ES-I3 (cell line): ENCODE results near the gene MRPL10.

Source experiments
- H3K36me3 ChIP-seq: 2 replicates; pipeline ENCODE4 v1.6.1; 2013; ENCODE audit warnings: mild to moderate bottlenecking, low read length, control low read depth, moderate library complexity; ENCODE audit not compliant: insufficient read depth
- H3K4me1 ChIP-seq: 2 replicates; pipeline ENCODE4 v1.6.1; 2013; ENCODE audit warnings: mild to moderate bottlenecking, control low read depth, low read length; ENCODE audit not compliant: insufficient read depth
- H3K9ac ChIP-seq: 2 replicates; pipeline ENCODE4 v1.6.1; 2013; ENCODE audit warnings: low read depth, mild to moderate bottlenecking, low read length, moderate library complexity
- H3K9me3 ChIP-seq: 2 replicates; pipeline ENCODE4 v1.6.1; 2013; ENCODE audit warnings: mild to moderate bottlenecking, low read length, moderate library complexity; ENCODE audit not compliant: control insufficient read depth, insufficient read depth

Gene MRPL10

GRCh38 chr17:47816947-47817346 is 14.4 kb downstream of the MRPL10 start:
- no peaks in the 10 kb centered on the region for H3K9me3 ChIP-seq
- no peak overlapping the region for H3K9ac ChIP-seq
- H3K36me3 ChIP-seq, result 0 out of 2 replicates have a peak, but pooled peaks cover 5% of the 10 kb centered on the region
- H3K4me1 ChIP-seq, result peaks cover 6% of the 10 kb centered on the region; the same call in 1 of the 2 replicates

GRCh38 chr17:47816111-47816735 is 15.1 kb downstream of the MRPL10 start:
- no peaks in the 10 kb centered on the region for H3K9me3 ChIP-seq
- no peak overlapping the region for H3K9ac ChIP-seq
- 0 out of 2 replicates have a peak, but pooled peaks cover 5% of the 10 kb centered on the region for H3K4me1 ChIP-seq
- 0 out of 2 replicates have a peak, but pooled peaks cover 5% of the 10 kb centered on the region for H3K36me3 ChIP-seq

- H3K36me3 ChIP-seq, result 0 out of 2 replicates have a peak, but pooled peaks cover 5% of the 10 kb centered on the region
- H3K4me1 ChIP-seq, result peaks cover 4% of the 10 kb centered on the region; the same call in 1 of the 2 replicates
- no peaks in the 10 kb centered on the region for H3K9me3 ChIP-seq
- H3K9ac ChIP-seq, result no peak overlapping the region
Measured at GRCh38 chr17:47815106-47815918, 16.0 kb downstream of the MRPL10 start.

- H3K9me3 ChIP-seq, result no peaks in the 10 kb centered on the region
- 0 out of 2 replicates have a peak, but pooled peaks cover 5% of the 10 kb centered on the region for H3K36me3 ChIP-seq
- no peak overlapping the region for H3K9ac ChIP-seq
- H3K4me1 ChIP-seq, result peaks cover 8% of the 10 kb centered on the region; the same call in 1 of the 2 replicates
Measured at GRCh38 chr17:47813512-47814031, 17.8 kb downstream of the MRPL10 start.

- H3K9me3 ChIP-seq, result no peaks in the 10 kb centered on the region
- H3K9ac ChIP-seq, result no peak overlapping the region
- H3K36me3 ChIP-seq, result 0 out of 2 replicates have a peak, but pooled peaks cover 5% of the 10 kb centered on the region
Measured at GRCh38 chr17:47813077-47813476, 18.3 kb downstream of the MRPL10 start.

GRCh38 chr17:47812146-47812920 is 19.0 kb downstream of the MRPL10 start:
- 0 out of 2 replicates have a peak, but pooled peaks cover 5% of the 10 kb centered on the region for H3K36me3 ChIP-seq
- H3K9ac ChIP-seq, result no peak overlapping the region
- H3K9me3 ChIP-seq, result no peaks in the 10 kb centered on the region
- H3K4me1 ChIP-seq, result peaks cover 8% of the 10 kb centered on the region; the same call in 1 of the 2 replicates

More at GRCh38 chr17:47813077-47813476, 18.3 kb downstream of the MRPL10 start:
- H3K4me1 ChIP-seq, result peaks cover 8% of the 10 kb centered on the region; the same call in 1 of the 2 replicates

GRCh38 chr17:47811709-47812108 is 19.6 kb downstream of the MRPL10 start:
- peaks cover 8% of the 10 kb centered on the region; the same call in 1 of the 2 replicates for H3K4me1 ChIP-seq
- H3K36me3 ChIP-seq, result 0 out of 2 replicates have a peak, but pooled peaks cover 5% of the 10 kb centered on the region
- no peak overlapping the region for H3K9ac ChIP-seq
- no peaks in the 10 kb centered on the region for H3K9me3 ChIP-seq

- Histone ChIP-seq H3K36me3 (0 out of 2 replicates have a peak, but pooled peaks cover 5% of the 10 kb centered on the region), H3K9me3 (no peaks in the 10 kb centered on the region), H3K4me1 (peaks cover 8% of the 10 kb centered on the region; the same call in 1 of the 2 replicates), H3K9ac (no peak overlapping the region)
Measured at GRCh38 chr17:47810901-47811635, 20.3 kb downstream of the MRPL10 start.

- Histone ChIP-seq H3K36me3 (0 out of 2 replicates have a peak, but pooled peaks cover 5% of the 10 kb centered on the region), H3K9ac (no peak overlapping the region), H3K9me3 (no peaks in the 10 kb centered on the region), H3K4me1 (peaks cover 8% of the 10 kb centered on the region; the same call in 1 of the 2 replicates)
Measured at GRCh38 chr17:47810200-47810821, 21.0 kb downstream of the MRPL10 start.

GRCh38 chr17:47808830-47809480 is 22.4 kb downstream of the MRPL10 start:
- Histone ChIP-seq H3K9me3 (no peaks in the 10 kb centered on the region), H3K9ac (no peak overlapping the region)

GRCh38 chr17:47808036-47808829 is 23.1 kb downstream of the MRPL10 start:
- H3K9me3 ChIP-seq, result no peaks in the 10 kb centered on the region
- no peak overlapping the region for H3K9ac ChIP-seq
- H3K4me1 ChIP-seq, result peaks cover 8% of the 10 kb centered on the region; the same call in 1 of the 2 replicates
- H3K36me3 ChIP-seq, result no peaks in the 10 kb centered on the region

More at GRCh38 chr17:47808830-47809480, 22.4 kb downstream of the MRPL10 start:
- Histone ChIP-seq H3K4me1 (peaks cover 8% of the 10 kb centered on the region; the same call in 1 of the 2 replicates), H3K36me3 (no peaks in the 10 kb centered on the region)

- Histone ChIP-seq H3K4me1 (peaks cover 8% of the 10 kb centered on the region; the same call in 1 of the 2 replicates), H3K9me3 (no peaks in the 10 kb centered on the region), H3K9ac (no peak overlapping the region), H3K36me3 (no peaks in the 10 kb centered on the region)
Measured at GRCh38 chr17:47807421-47807820, 23.9 kb downstream of the MRPL10 start.
